Gastroesophageal sphincter (tissue), 4 donors: ENCODE measurements around the gene APBA2. TPM values are rescaled to one million over a fixed set of nuclear protein-coding genes. Genes with fewer than 3 reads are reported as not detected.

Experiments
- ATAC-seq: fragments of 150-250 bp; one replicate; pipeline ENCODE4 v1.9.1; 2016; ENCODE audit warnings: mild to moderate bottlenecking, moderate library complexity
- H3K27ac ChIP-seq, 4 donors: fragments of 200-600 bp; sonication (generic) in 3 of 4; 1 replicate in 3 of 4; 2 replicates in 1 of 4; pipeline ENCODE4 v1.5.1; 2016 to 2019
- H3K27me3 ChIP-seq: fragments of 200-600 bp; sonication (generic); one replicate; pipeline ENCODE4 v1.5.1; 2019
- H3K36me3 ChIP-seq, 2 donors: fragments of 200-600 bp; sonication (generic); one replicate each; pipeline ENCODE4 v1.5.1; 2019; ENCODE audit warnings: control low read depth in 1 of 2
- H3K4me1 ChIP-seq, 3 donors: fragments of 200-600 bp; sonication (generic); 1 replicate in 2 of 3; 2 replicates in 1 of 3; pipeline ENCODE4 v1.5.1; 2016 to 2019; ENCODE audit warnings: control low read depth in 2 of 3
- H3K4me3 ChIP-seq, 2 donors: fragments of 200-600 bp; sonication (generic); one replicate each; pipeline ENCODE4 v1.5.1; 2019; ENCODE audit warnings: mild to moderate bottlenecking in 1 of 2, moderate library complexity in 1 of 2
- H3K9me3 ChIP-seq, 3 donors: fragments of 200-600 bp; sonication (generic); one replicate each; pipeline ENCODE4 v1.5.1; 2017 to 2019; ENCODE audit warnings: control low read depth in 2 of 3
- CTCF ChIP-seq, 4 experiments: fragments of 200-600 bp in 2 of 4; fragments of 450-650 bp in 2 of 4; sonication (generic) in 1 of 4; IDR thresholded peaks; one replicate each; pipeline ENCODE4 v1.5.1; 2017 to 2019; ENCODE audit warnings: antibody characterized with exemption in 4 of 4, mild to moderate bottlenecking in 2 of 4, moderate library complexity in 2 of 4
- EP300 ChIP-seq: sonication (generic); formaldehyde crosslinking; IDR thresholded peaks from one replicate; pipeline ENCODE4 v1.6.1; 2017; ENCODE audit warnings: antibody characterized with exemption, mild to moderate bottlenecking
- POLR2A ChIP-seq, 2 donors: fragments of 450-650 bp; IDR thresholded peaks; one replicate each; pipeline ENCODE4 v1.6.1; 2017; ENCODE audit warnings: antibody characterized with exemption in 2 of 2, mild to moderate bottlenecking in 2 of 2, moderate library complexity in 1 of 2
- POLR2AphosphoS5 ChIP-seq: sonication (generic); formaldehyde crosslinking; IDR thresholded peaks from one replicate; pipeline ENCODE4 v1.6.1; 2017; ENCODE audit warnings: antibody characterized with exemption
- WGBS, 2 donors: methylation state at CpG; one replicate each; pipeline ENCODE4 v1.1.5; 2018; ENCODE audit warnings: low coverage in 1 of 2; 5-methylcytosine and 5-hydroxymethylcytosine counted together
- total RNA-seq, 4 donors: library from RNA; depleted of rRNA; stranded (reverse); fragments of >200 nt; gene quantifications; one replicate each; pipeline ENCODE4 v1.1.0, GENCODE V29; 2016

The APBA2 gene
- total RNA-seq, 4 donors from 2014 or later = 3.1 to 14.9 (median 4.2) TPM

- WGBS, 2 donors = 50% methylated on average over 2 of the region's 10 CpGs
- H3K9me3 ChIP-seq = peaks cover 0 to 10% (median 0%) of the 10 kb centered on the region in 3 donors
- no peak overlapping the region for H3K4me3 ChIP-seq
- no peaks in the 10 kb centered on the region for H3K4me1 ChIP-seq
- H3K36me3 ChIP-seq = no peaks in the 10 kb centered on the region
- no peak overlapping the region for H3K27ac ChIP-seq
- H3K27me3 ChIP-seq = peaks cover 4% of the 10 kb centered on the region
- TF ChIP-seq POLR2A (IDR thresholded peaks at IDR 0.05) (no peak), POLR2AphosphoS5 (no peak)
- ATAC-seq = no peak
Measured at GRCh38 chr15:28873585-28874190, 12.1 kb upstream of the APBA2 start.

- Histone ChIP-seq H3K27ac (no peak overlapping the region), H3K4me3 (no peak overlapping the region), H3K36me3 (no peaks in the 10 kb centered on the region), H3K4me1 (no peaks in the 10 kb centered on the region), H3K27me3 (peaks cover 4% of the 10 kb centered on the region), H3K9me3 (peaks cover 0 to 10% (median 0%) of the 10 kb centered on the region in 3 donors)
- 58 to 88% methylated on average over 1 to 2 of the region's 4 CpGs for WGBS, 2 donors
- TF ChIP-seq CTCF (IDR thresholded peaks at IDR 0.05) (no peak), POLR2A (IDR thresholded peaks at IDR 0.05) (no peak), POLR2AphosphoS5 (no peak), EP300 (no peak)
- ATAC-seq = no peak
Measured at GRCh38 chr15:28875461-28876000, 10.2 kb upstream of the APBA2 start.

- no peak overlapping the region for H3K27ac ChIP-seq
- H3K4me1 ChIP-seq = no peaks in the 10 kb centered on the region
- H3K36me3 ChIP-seq = no peaks in the 10 kb centered on the region
- peaks cover 0 to 10% (median 0%) of the 10 kb centered on the region in 3 donors for H3K9me3 ChIP-seq
- no peak for ATAC-seq
- no peak overlapping the region for H3K4me3 ChIP-seq
- WGBS, 2 donors = 67% methylated on average over 3 of the region's 14 CpGs; no CpG with 5 or more reads in 1 of the 2 donors
- peaks cover 4% of the 10 kb centered on the region for H3K27me3 ChIP-seq
- TF ChIP-seq CTCF (IDR thresholded peaks at IDR 0.05) = no peak
- TF ChIP-seq EP300 = no peak
- no peak for TF ChIP-seq POLR2A (IDR thresholded peaks at IDR 0.05)
- no peak for TF ChIP-seq POLR2AphosphoS5
Measured at GRCh38 chr15:28876131-28876844, 9.5 kb upstream of the APBA2 start.

- ATAC-seq = no peak
- Histone ChIP-seq H3K27me3 (peaks cover 4% of the 10 kb centered on the region), H3K36me3 (no peaks in the 10 kb centered on the region), H3K4me1 (no peaks in the 10 kb centered on the region), H3K9me3 (peaks cover 0 to 8% (median 0%) of the 10 kb centered on the region in 3 donors), H3K27ac (no peak overlapping the region), H3K4me3 (no peak overlapping the region)
- TF ChIP-seq CTCF (IDR thresholded peaks at IDR 0.05) (no peak), POLR2AphosphoS5 (no peak), EP300 (no peak), POLR2A (IDR thresholded peaks at IDR 0.05) (no peak)
- no CpG with 5 or more reads among the region's 8 CpGs for WGBS, 2 donors
Measured at GRCh38 chr15:28876845-28877185, 9.0 kb upstream of the APBA2 start.

- TF ChIP-seq CTCF (IDR thresholded peaks at IDR 0.05) (no peak), EP300 (no peak)
- no peak overlapping the region for H3K27ac ChIP-seq
- no peaks in the 10 kb centered on the region for H3K9me3 ChIP-seq
- WGBS, 2 donors = 89 to 100% methylated on average over 1 to 5 of the region's 15 CpGs
- no peaks in the 10 kb centered on the region for H3K27me3 ChIP-seq
- no peak for ATAC-seq
- no peak overlapping the region for H3K4me3 ChIP-seq
- H3K36me3 ChIP-seq = no peaks in the 10 kb centered on the region
- H3K4me1 ChIP-seq = no peaks in the 10 kb centered on the region
Measured at GRCh38 chr15:28878209-28878608, 7.6 kb upstream of the APBA2 start.
